ENCODE results near the gene CRY1. TPM values are rescaled to one million over a fixed set of nuclear protein-coding genes. Genes with fewer than 3 reads are reported as not detected.

CRY1 gene
- total and polyA plus RNA-seq, 9 of the 15 experiments (the other 6 are each of a cell fraction or from before 2014, with no cell fraction given) = 8.7 to 33.3 (median 25.2) TPM

DNA sequence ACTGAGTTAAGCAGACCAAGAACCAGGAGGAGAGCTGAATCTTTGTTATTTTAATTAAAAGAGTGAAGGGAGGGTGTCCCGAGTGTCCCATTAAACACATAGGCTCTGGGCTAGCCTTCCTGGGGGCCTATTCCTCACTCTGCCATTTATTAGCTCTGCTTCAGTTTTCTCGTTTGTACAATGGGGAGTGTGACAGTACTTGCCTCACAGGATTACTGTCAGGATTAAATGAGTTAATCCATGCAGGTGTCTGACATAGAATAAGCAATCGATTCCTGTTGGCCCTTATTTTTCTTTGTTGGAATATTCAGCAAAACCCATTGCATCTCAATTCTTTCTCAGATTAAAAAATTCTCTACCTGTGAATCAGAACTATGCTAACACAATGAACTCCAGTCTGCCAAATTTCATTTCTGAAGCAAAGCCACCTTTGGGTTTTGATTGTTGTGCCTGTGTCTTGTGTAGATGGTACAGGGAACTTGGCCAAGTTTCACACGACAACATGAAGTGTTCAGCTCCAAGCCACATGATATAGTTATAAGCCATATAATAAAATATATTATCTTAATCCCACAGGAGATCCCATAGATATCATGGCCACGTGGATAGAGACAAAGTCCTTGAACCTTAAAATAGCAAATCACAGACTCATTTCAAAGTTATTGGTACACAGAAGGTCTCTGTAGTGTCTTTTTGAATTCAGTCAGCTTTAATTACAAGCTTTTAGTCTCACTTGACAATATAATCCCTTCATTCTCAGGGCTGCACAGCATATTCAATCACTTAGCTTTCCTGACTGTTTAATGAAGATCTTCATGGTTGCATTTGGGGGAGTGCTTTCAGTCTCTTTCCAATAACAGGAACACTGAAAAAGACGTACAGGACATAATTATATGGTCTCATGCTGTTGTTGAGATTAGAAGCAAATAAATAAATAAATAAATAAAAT, 34.4 kb upstream of the CRY1 start:
- no TSS peak for BruUV-seq (replicated peaks)
- Histone ChIP-seq H3K27ac (ENCODE audit: extremely low read depth, low read depth, low read length) (no peak overlapping the region), H3K79me2 (ENCODE audit: control insufficient read depth, insufficient read depth, low read length) (no peaks in the 10 kb centered on the region), H3K36me3 (ENCODE audit: control insufficient read depth, insufficient read depth, low read length) (no peaks in the 10 kb centered on the region), H3K4me2 (ENCODE audit: insufficient read depth, low read length) (no peak overlapping the region), H2AFZ (ENCODE audit: low read depth, low read length) (no peak overlapping the region), H3K9ac (ENCODE audit: insufficient read depth in 1 of 2, low read depth in 2 of 2, low read length in 2 of 2) (no peak overlapping the region), H3K4me1 (replicated peaks in 1 of 2; ENCODE audit: control insufficient read depth in 2 of 2, insufficient read depth in 2 of 2, low read length in 2 of 2) (no peaks in the 10 kb centered on the region), H3K9me3 (replicated peaks; ENCODE audit: control insufficient read depth, insufficient read depth, low read depth, low read length) (no peaks in the 10 kb centered on the region), H4K20me1 (replicated peaks; ENCODE audit: control insufficient read depth, insufficient read depth, low read length) (no peaks in the 10 kb centered on the region; the same call in 1 of the 2 replicates), H3K4me3 (no peak overlapping the region), H3K9me1 (ENCODE audit: control insufficient read depth, insufficient read depth, low read length) (no peaks in the 10 kb centered on the region), H3K27me3 (ENCODE audit: control insufficient read depth in 2 of 2, insufficient read depth in 2 of 2, low read length in 2 of 2) (no peaks in the 10 kb centered on the region)
- POLR2A ChIA-PET = no interaction called here
- WGBS (ENCODE audit: insufficient coverage, low coverage, missing lambda C conversion rate) = 0% methylated on average over 6 of the region's 6 CpGs
- FAIRE-seq (no peak), ATAC-seq (no peak), DNase-seq (ENCODE audit: extremely low read depth in 1 of 4, low spot score in 3 of 4) (no peak)
- in situ Hi-C loops (cut with MboI) (no loop called here), intact Hi-C loops (cut with micrococcal nuclease) (no loop called here)
- TF ChIP-seq NCOA4 (IDR thresholded peaks at IDR 0.05; ENCODE audit: partially characterized antibody) = no peak
- TF ChIP-seq, protein P1, sequence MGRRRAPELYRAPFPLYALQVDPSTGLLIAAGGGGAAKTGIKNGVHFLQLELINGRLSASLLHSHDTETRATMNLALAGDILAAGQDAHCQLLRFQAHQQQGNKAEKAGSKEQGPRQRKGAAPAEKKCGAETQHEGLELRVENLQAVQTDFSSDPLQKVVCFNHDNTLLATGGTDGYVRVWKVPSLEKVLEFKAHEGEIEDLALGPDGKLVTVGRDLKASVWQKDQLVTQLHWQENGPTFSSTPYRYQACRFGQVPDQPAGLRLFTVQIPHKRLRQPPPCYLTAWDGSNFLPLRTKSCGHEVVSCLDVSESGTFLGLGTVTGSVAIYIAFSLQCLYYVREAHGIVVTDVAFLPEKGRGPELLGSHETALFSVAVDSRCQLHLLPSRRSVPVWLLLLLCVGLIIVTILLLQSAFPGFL (CRISPR knock-in tag; IDR thresholded peaks at IDR 0.05) = no peak
- TF ChIP-seq, protein P2, sequence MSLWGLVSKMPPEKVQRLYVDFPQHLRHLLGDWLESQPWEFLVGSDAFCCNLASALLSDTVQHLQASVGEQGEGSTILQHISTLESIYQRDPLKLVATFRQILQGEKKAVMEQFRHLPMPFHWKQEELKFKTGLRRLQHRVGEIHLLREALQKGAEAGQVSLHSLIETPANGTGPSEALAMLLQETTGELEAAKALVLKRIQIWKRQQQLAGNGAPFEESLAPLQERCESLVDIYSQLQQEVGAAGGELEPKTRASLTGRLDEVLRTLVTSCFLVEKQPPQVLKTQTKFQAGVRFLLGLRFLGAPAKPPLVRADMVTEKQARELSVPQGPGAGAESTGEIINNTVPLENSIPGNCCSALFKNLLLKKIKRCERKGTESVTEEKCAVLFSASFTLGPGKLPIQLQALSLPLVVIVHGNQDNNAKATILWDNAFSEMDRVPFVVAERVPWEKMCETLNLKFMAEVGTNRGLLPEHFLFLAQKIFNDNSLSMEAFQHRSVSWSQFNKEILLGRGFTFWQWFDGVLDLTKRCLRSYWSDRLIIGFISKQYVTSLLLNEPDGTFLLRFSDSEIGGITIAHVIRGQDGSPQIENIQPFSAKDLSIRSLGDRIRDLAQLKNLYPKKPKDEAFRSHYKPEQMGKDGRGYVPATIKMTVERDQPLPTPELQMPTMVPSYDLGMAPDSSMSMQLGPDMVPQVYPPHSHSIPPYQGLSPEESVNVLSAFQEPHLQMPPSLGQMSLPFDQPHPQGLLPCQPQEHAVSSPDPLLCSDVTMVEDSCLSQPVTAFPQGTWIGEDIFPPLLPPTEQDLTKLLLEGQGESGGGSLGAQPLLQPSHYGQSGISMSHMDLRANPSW (CRISPR knock-in tag; IDR thresholded peaks at IDR 0.05) = no peak
- no peak for TF ChIP-seq RAD51 (IDR thresholded peaks at IDR 0.05; ENCODE audit: borderline replicate concordance, low read depth)
- TF ChIP-seq ZNF695 (CRISPR knock-in tag; IDR thresholded peaks at IDR 0.05) = no peak
- CTCF ChIA-PET (ENCODE audit: low intra/inter-chr PET ratio) = interaction anchor here (0.5 to 0.6 kb wide), 2 partner anchors 286 to 1208 kb away, joined by 3 read pairs; no protein-coding TSS in a partner anchor

Measured in K562 (cell line).